HCT116 (cell line): Measurements from ENCODE around the gene SPAG6. TPM values are rescaled to one million over a fixed set of nuclear protein-coding genes. Genes with fewer than 3 reads are reported as not detected.

Source experiments
- ATAC-seq: fragments of 200-7000 bp; cut with Tn5 transposase; 2 replicates; pipeline ENCODE4 v1.9.1; 2020; ENCODE audit warnings: mild to moderate bottlenecking, moderate library complexity
- BruUV-seq: library from RNA; stranded (reverse); fragments of 400-500 nt; replicated peaks from 2 replicates; lab custom pipeline; 2021; lab: Mats Ljungman, UMichigan
- CTCF ChIA-PET: fragments of 300-600 bp; sonication (Branson Sonifier 250); formaldehyde crosslinking; loops from one replicate; lab custom pipeline; 2021; ENCODE audit warnings: antibody characterized with exemption; lab: Charles Lee
- POLR2A ChIA-PET: fragments of 300-600, 350-600 bp; sonication (Branson Sonifier 250); formaldehyde crosslinking; loops from one replicate; lab custom pipeline; 2021; ENCODE audit warnings: antibody characterized with exemption; lab: Charles Lee
- RAD21 ChIA-PET, 2 experiments: fragments of 300-600 bp; sonication (Branson Sonifier 250); formaldehyde crosslinking; loops; one replicate each; lab custom pipeline; 2023; ENCODE audit warnings: low total read pairs in 2 of 2; ENCODE audit not compliant: uncharacterized antibody in 2 of 2, unreplicated experiment in 2 of 2, low non-redundant PET in 1 of 2; lab: Charles Lee
- DNase-seq: peaks from one replicate; pipeline ENCODE4 v3.0.0-alpha.2; 2010; ENCODE audit warnings: low read depth, low spot score
- H2AFZ ChIP-seq: fragments of 200-600 bp; shearing (Covaris generic), sonication (generic); 2 replicates; pipeline ENCODE4 v1.6.1; 2017; ENCODE audit warnings: low read depth, mixed run types, mixed read lengths, antibody characterized with exemption, low read length; ENCODE audit not compliant: poor library complexity, severe bottlenecking
- H3K27ac ChIP-seq: 2 replicates; pipeline ENCODE4 v1.5.1; 2012; ENCODE audit warnings: low read depth, low read length
- H3K27me3 ChIP-seq: fragments of 200-600 bp; sonication (generic); 2 replicates; pipeline ENCODE4 v1.6.1; 2016; ENCODE audit warnings: mixed run types, low read length, mixed read lengths; ENCODE audit not compliant: insufficient read depth
- H3K36me3 ChIP-seq, 2 experiments: fragments of 200-500 bp in 1 of 2; fragments of 200-600 bp in 1 of 2; sonication (Bioruptor generic) in 1 of 2; sonication (generic) in 1 of 2; 2 replicates each; pipeline versions ENCODE4 v1.5.1 to v1.6.1; 2014 to 2016; ENCODE audit warnings: low read length in 2 of 2, inconsistent platforms in 1 of 2, mixed read lengths in 1 of 2, mixed run types in 1 of 2; ENCODE audit not compliant: insufficient read depth in 2 of 2, control insufficient read depth in 1 of 2
- H3K4me1 ChIP-seq, 2 experiments: fragments of 200-600 bp in 1 of 2; sonication (generic) in 1 of 2; 2 replicates each; pipeline versions ENCODE4 v1.5.1 to v1.6.1; 2012 to 2017; ENCODE audit warnings: low read length in 2 of 2, inconsistent platforms in 1 of 2, mild to moderate bottlenecking in 1 of 2, mixed read lengths in 1 of 2, mixed run types in 1 of 2, moderate library complexity in 1 of 2; ENCODE audit not compliant: insufficient read depth in 2 of 2, control insufficient read depth in 1 of 2
- H3K4me2 ChIP-seq: fragments of 200-600 bp; sonication (generic); 2 replicates; pipeline ENCODE4 v1.6.1; 2017; ENCODE audit warnings: mixed run types, low read length, mixed read lengths
- H3K4me3 ChIP-seq, 2 experiments: fragments of 200-600 bp in 1 of 2; sonication (generic) in 1 of 2; replicated peaks in 1 of 2; 2 replicates each; pipeline ENCODE4 v1.5.1; 2011 to 2016; ENCODE audit warnings: low read length in 2 of 2, control low read depth in 1 of 2, low read depth in 1 of 2, mild to moderate bottlenecking in 1 of 2, mixed read lengths in 1 of 2, mixed run types in 1 of 2
- H3K79me2 ChIP-seq: fragments of 200-600 bp; sonication (generic); 2 replicates; pipeline ENCODE4 v1.6.1; 2017; ENCODE audit warnings: mild to moderate bottlenecking, mixed run types, low read length, moderate library complexity, mixed read lengths; ENCODE audit not compliant: insufficient read depth
- H3K9ac ChIP-seq: fragments of 200-600 bp; sonication (generic); 2 replicates; pipeline ENCODE4 v1.6.1; 2016; ENCODE audit warnings: low read length, mixed read lengths
- H3K9me2 ChIP-seq: fragments of 200-600 bp; sonication (generic), shearing (Covaris generic); 2 replicates; pipeline ENCODE4 v1.6.1; 2017; ENCODE audit warnings: mixed run types, mild to moderate bottlenecking, moderate library complexity; ENCODE audit not compliant: insufficient read depth
- H3K9me3 ChIP-seq, 2 experiments: fragments of 200-500 bp in 1 of 2; fragments of 200-600 bp in 1 of 2; sonication (Bioruptor generic) in 1 of 2; sonication (generic) in 1 of 2; 2 replicates each; pipeline ENCODE4 v1.6.1; 2014 to 2017; ENCODE audit warnings: low read length in 2 of 2, mixed read lengths in 2 of 2, inconsistent platforms in 1 of 2, low read depth in 1 of 2, mild to moderate bottlenecking in 1 of 2, mixed run types in 1 of 2, moderate library complexity in 1 of 2; ENCODE audit not compliant: control insufficient read depth in 1 of 2, insufficient read depth in 1 of 2
- H4K20me1 ChIP-seq: fragments of 200-600 bp; sonication (generic), shearing (Covaris generic); 2 replicates; pipeline ENCODE4 v1.6.1; 2017; ENCODE audit warnings: mixed run types, mild to moderate bottlenecking, moderate library complexity; ENCODE audit not compliant: insufficient read depth
- CEBPB ChIP-seq: IDR thresholded peaks from 2 replicates; pipeline ENCODE4 v1.6.1; 2012; ENCODE audit warnings: low read depth
- ELF1 ChIP-seq: IDR thresholded peaks from 2 replicates; pipeline ENCODE4 v1.6.1; 2012; ENCODE audit warnings: low read depth, borderline replicate concordance
- POLR2A ChIP-seq: IDR thresholded peaks from 2 replicates; pipeline ENCODE4 v1.7.0; 2011; ENCODE audit warnings: borderline replicate concordance; ENCODE audit not compliant: insufficient read depth, insufficient read length; ENCODE audit errors: extremely low read depth
- POLR2AphosphoS5 ChIP-seq: IDR thresholded peaks from 2 replicates; pipeline ENCODE4 v1.6.1; 2011; ENCODE audit warnings: mild to moderate bottlenecking, low read depth, low read length, moderate library complexity
- RAD21 ChIP-seq: IDR thresholded peaks from 2 replicates; pipeline ENCODE4 v1.6.1; 2012; ENCODE audit warnings: low read depth, mild to moderate bottlenecking
- SIN3A ChIP-seq: IDR thresholded peaks from 2 replicates; pipeline ENCODE4 v1.6.1; 2012; ENCODE audit warnings: low read depth
- TCF7L2 ChIP-seq: IDR thresholded peaks from 2 replicates; pipeline ENCODE4 v1.7.0; 2011; ENCODE audit warnings: borderline replicate concordance, inconsistent platforms; ENCODE audit not compliant: insufficient read depth, insufficient read length; ENCODE audit errors: extremely low read depth
- YY1 ChIP-seq: IDR thresholded peaks from 2 replicates; pipeline ENCODE4 v1.6.1; 2011; ENCODE audit warnings: low read length, low read depth, moderate library complexity, mild to moderate bottlenecking; ENCODE audit not compliant: insufficient replicate concordance; ENCODE audit errors: extremely low read depth
- ZFX ChIP-seq: fragments of 450-650 bp; IDR thresholded peaks from 2 replicates; pipeline ENCODE4 v1.6.1; 2017
- intact Hi-C: fragments of 100-400 bp; cut with micrococcal nuclease; formaldehyde crosslinking; loops from 2 replicates; pipeline ENCODE4 v1.10.0; 2022
- total RNA-seq: library from RNA; stranded (reverse); gene quantifications from one replicate; pipeline ENCODE4 v1.2.1, GENCODE V29; 2021; ENCODE audit not compliant: unreplicated experiment
- TF ChIP-seq, protein P1 (sequence below): IDR thresholded peaks from 2 replicates; pipeline ENCODE4 v1.6.1; 2012

SPAG6 gene
- total RNA-seq, 1 experiment from 2014 or later, result not detected

DNA sequence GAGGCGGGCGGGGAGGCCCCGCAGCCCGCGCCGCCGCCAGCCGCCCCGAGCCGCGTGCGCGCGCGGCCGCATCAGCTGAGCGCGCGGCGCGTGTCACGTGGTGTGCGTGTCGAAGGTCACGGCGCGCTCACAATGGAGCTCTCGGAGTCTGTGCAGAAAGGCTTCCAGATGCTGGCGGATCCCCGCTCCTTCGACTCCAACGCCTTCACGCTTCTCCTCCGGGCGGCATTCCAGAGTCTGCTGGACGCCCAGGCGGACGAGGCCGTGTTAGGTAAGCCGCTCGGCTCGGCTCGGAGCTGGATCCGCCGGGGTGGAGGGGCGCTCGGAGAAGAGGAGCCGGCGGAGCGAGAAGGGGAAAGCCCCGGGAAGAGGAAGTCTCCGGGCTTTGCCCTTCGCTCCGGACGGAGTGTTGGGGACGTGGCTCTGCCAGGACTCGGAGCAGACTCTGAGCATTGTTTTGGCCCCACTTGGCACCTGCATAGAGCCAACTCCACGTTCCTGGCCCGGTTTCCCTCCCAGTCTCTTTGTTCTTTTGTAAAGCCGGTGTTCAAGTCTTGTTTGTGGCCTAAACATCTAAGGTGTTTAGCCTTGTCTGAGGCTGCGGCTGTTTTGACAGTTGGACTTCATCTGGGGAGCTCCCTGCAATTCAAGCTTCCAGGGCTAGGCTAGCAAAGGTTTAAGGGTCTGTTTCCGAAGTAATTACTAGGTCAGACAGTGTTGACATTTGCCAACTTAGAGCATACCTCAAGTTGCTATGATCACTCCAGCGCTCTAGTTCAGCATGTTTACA, 28.8 kb upstream of the SPAG6 start, which contains the start of gene COMMD3:
Gene COMMD3, plus strand, starts transcription at position 103 of the 790 bp plus-strand sequence. Its CDS starts 30 bp downstream, at position 133.
- ChIA-PET RAD21 (interaction anchor here (0.5 to 1.3 kb wide), 3 partner anchors 24 to 325 kb away, joined by 3 read pairs; no protein-coding TSS in a partner anchor), POLR2A (interaction anchor here (1.0 to 1.4 kb wide), 2 partner anchors 39 to 120 kb away, joined by 3 to 5 read pairs; no protein-coding TSS in a partner anchor), CTCF (no interaction called here)
- peaks cover 6 to 32% of the 10 kb centered on the region in 2 experiments; a peak in 3 of 4 replicates for H3K4me1 ChIP-seq
- peak within 1 kb of the TSS; percentile 60 for H3K27ac ChIP-seq
- H3K4me2 ChIP-seq, result peak within 1 kb of the TSS; percentile 88
- no peaks in the 10 kb centered on the region for H3K9me2 ChIP-seq
- TF ChIP-seq, protein P1, sequence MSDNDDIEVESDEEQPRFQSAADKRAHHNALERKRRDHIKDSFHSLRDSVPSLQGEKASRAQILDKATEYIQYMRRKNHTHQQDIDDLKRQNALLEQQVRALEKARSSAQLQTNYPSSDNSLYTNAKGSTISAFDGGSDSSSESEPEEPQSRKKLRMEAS, result peak; percentile 87
- no peak for TF ChIP-seq CEBPB
- TF ChIP-seq YY1, result peak; percentile 74
- TF ChIP-seq POLR2AphosphoS5, result peak; percentile 88
- TF ChIP-seq ZFX, result peak; percentile 29; the same call in 1 of the 2 replicates
- peak; percentile 36 for TF ChIP-seq TCF7L2
- no peak for TF ChIP-seq ELF1
- 0 out of 2 replicates have a peak, but pooled peaks have one; percentile 17 for TF ChIP-seq RAD21
- peak; percentile 82 for TF ChIP-seq POLR2A
- peak; percentile 73; the same call in 1 of the 2 replicates for TF ChIP-seq SIN3A
- peaks cover 17% of the 10 kb centered on the region; the same call in 1 of the 2 replicates for H3K79me2 ChIP-seq
- peak within 1 kb of the TSS; percentile 76 for H3K9ac ChIP-seq
- H3K27me3 ChIP-seq, result no peaks in the 10 kb centered on the region
- no TSS peak for BruUV-seq
- ATAC-seq, result peak; percentile 76
- H4K20me1 ChIP-seq, result no peaks in the 10 kb centered on the region
- no peaks in the 10 kb centered on the region for H3K9me3 ChIP-seq
- H2AFZ ChIP-seq, result peak within 1 kb of the TSS; percentile 47
- no peak for DNase-seq
- intact Hi-C loops, result loop anchor here (1.0 to 5.0 kb wide), 2 partner anchors 86 to 111 kb away; no protein-coding TSS in a partner anchor
- peak within 1 kb of the TSS; percentile 80 to 85 for H3K4me3 ChIP-seq
- H3K36me3 ChIP-seq, result no peaks in the 10 kb centered on the region
